GM12892 (cell line): ENCODE results near the gene CD209.

Experiments used
- DNase-seq: peaks from one replicate; pipeline ENCODE4 v3.0.0; 2011; ENCODE audit not compliant: insufficient read length
- FAIRE-seq: peaks from 2 replicates; lab custom pipeline; 2011; peaks lifted over from hg19 to GRCh38; lab: Jason Lieb, UNC
- POLR2A ChIP-seq: IDR thresholded peaks from 2 replicates; pipeline ENCODE4 v1.6.1; 2011; ENCODE audit warnings: low read depth, low read length, control low read depth
- POLR2AphosphoS5 ChIP-seq: IDR thresholded peaks from 2 replicates; pipeline ENCODE4 v1.6.1; 2011; ENCODE audit warnings: low read depth, low read length, control low read depth
- TAF1 ChIP-seq: IDR thresholded peaks from 2 replicates; pipeline ENCODE4 v1.6.1; 2011; ENCODE audit warnings: low read depth, mild to moderate bottlenecking, control low read depth, low read length, borderline replicate concordance

Gene CD209

GRCh38 chr19:7742575-7742974 lies 4.8 kb downstream of the CD209 start:
- TF ChIP-seq POLR2A (no peak), TAF1 (no peak), POLR2AphosphoS5 (no peak)
- DNase-seq (no peak), FAIRE-seq (no peak)

- no peak for TF ChIP-seq POLR2A
- TF ChIP-seq POLR2AphosphoS5, result no peak
- TF ChIP-seq TAF1, result no peak
- DNase-seq (no peak), FAIRE-seq (no peak)
These were observed 6.7 kb downstream of the CD209 start for GRCh38 chr19:7740682-7741054.

- TF ChIP-seq POLR2AphosphoS5 (no peak), POLR2A (no peak), TAF1 (no peak)
- FAIRE-seq, result peak; percentile 64
- DNase-seq, result no peak
These were observed 7.3 kb downstream of the CD209 start for GRCh38 chr19:7739801-7740681.

GRCh38 chr19:7739211-7739755 lies 8.1 kb downstream of the CD209 start:
- DNase-seq (no peak), FAIRE-seq (no peak)
- no peak for TF ChIP-seq TAF1
- TF ChIP-seq POLR2AphosphoS5, result no peak
- TF ChIP-seq POLR2A, result no peak

- FAIRE-seq, result no peak
- DNase-seq, result no peak
- TF ChIP-seq POLR2A (no peak), POLR2AphosphoS5 (no peak), TAF1 (no peak)
These were observed 9.3 kb downstream of the CD209 start for GRCh38 chr19:7738023-7738422.

GRCh38 chr19:7737215-7737614 lies 10.1 kb downstream of the CD209 start:
- DNase-seq (no peak), FAIRE-seq (no peak)
- TF ChIP-seq TAF1, result no peak
- no peak for TF ChIP-seq POLR2AphosphoS5
- no peak for TF ChIP-seq POLR2A

GRCh38 chr19:7736148-7736547 lies 11.2 kb downstream of the CD209 start:
- TF ChIP-seq POLR2AphosphoS5, result no peak
- no peak for TF ChIP-seq TAF1
- no peak for TF ChIP-seq POLR2A
- FAIRE-seq (no peak), DNase-seq (no peak)

- DNase-seq (no peak), FAIRE-seq (no peak)
- TF ChIP-seq POLR2A (no peak), TAF1 (no peak), POLR2AphosphoS5 (no peak)
These were observed 12.8 kb downstream of the CD209 start for GRCh38 chr19:7734220-7735203.

- no peak for FAIRE-seq
- no peak for DNase-seq
- no peak for TF ChIP-seq TAF1
- no peak for TF ChIP-seq POLR2A
- TF ChIP-seq POLR2AphosphoS5, result no peak
These were observed 14.0 kb downstream of the CD209 start for GRCh38 chr19:7733376-7733775.

- FAIRE-seq (no peak), DNase-seq (no peak)
- TF ChIP-seq POLR2A, result no peak
- TF ChIP-seq POLR2AphosphoS5, result no peak
- TF ChIP-seq TAF1, result no peak
These were observed 15.3 kb downstream of the CD209 start, which contains the start of gene CLEC4G for GRCh38 chr19:7732045-7732444. Gene CLEC4G, minus strand, starts transcription at chr19:7732110. Its CDS starts 8 bp downstream, at chr19:7732102.

GRCh38 chr19:7731615-7732014 lies 15.7 kb downstream of the CD209 start:
- DNase-seq (no peak), FAIRE-seq (no peak)
- TF ChIP-seq POLR2AphosphoS5 (no peak), TAF1 (no peak), POLR2A (no peak)
